Measurements from ENCODE around the gene RAP1GAP2. TPM values are rescaled to one million over a fixed set of nuclear protein-coding genes. Genes with fewer than 3 reads are reported as not detected.

Gene RAP1GAP2
- total RNA-seq, 6 donors from 2014 or later: 6.3 to 19.4 (median 13.6) TPM

DNA sequence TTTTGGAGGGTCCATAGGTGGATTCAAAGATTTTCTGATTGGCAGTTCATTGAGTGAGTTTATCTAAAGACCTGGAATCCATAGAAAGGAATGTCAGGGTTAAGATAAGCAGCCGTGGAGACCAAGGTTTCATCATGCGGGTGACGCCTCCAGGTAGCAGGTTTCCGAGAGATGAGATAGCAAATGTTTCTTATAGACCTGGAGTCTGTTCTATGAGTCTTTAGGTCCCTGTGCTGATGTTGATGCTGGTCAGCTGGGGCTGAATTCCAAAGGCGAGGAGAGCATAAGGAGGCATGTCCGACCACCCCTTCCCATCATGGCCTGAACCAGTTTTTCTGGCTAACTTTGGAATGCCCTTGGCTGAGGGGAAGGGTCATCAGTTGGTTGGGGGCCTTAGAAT lies 80.2 kb downstream of the RAP1GAP2 start:
- Histone ChIP-seq H3K27ac (no peak overlapping the region), H3K27me3 (no peaks in the 10 kb centered on the region), H3K4me1 (no peaks in the 10 kb centered on the region), H3K4me3 (no peak overlapping the region), H3K9me3 (no peaks in the 10 kb centered on the region), H3K36me3 (no peaks in the 10 kb centered on the region)
- no peak for DNase-seq
- ATAC-seq (ENCODE audit: low FRiP score in 2 of 2): no peak
- WGBS, 2 donors: 71 to 74% methylated on average over 6 of the region's 6 CpGs
- TF ChIP-seq EP300 (IDR thresholded peaks at IDR 0.05) (no peak), POLR2AphosphoS5 (IDR thresholded peaks at IDR 0.05) (no peak), POLR2A (IDR thresholded peaks at IDR 0.05) (no peak)
- TF ChIP-seq, protein P1, sequence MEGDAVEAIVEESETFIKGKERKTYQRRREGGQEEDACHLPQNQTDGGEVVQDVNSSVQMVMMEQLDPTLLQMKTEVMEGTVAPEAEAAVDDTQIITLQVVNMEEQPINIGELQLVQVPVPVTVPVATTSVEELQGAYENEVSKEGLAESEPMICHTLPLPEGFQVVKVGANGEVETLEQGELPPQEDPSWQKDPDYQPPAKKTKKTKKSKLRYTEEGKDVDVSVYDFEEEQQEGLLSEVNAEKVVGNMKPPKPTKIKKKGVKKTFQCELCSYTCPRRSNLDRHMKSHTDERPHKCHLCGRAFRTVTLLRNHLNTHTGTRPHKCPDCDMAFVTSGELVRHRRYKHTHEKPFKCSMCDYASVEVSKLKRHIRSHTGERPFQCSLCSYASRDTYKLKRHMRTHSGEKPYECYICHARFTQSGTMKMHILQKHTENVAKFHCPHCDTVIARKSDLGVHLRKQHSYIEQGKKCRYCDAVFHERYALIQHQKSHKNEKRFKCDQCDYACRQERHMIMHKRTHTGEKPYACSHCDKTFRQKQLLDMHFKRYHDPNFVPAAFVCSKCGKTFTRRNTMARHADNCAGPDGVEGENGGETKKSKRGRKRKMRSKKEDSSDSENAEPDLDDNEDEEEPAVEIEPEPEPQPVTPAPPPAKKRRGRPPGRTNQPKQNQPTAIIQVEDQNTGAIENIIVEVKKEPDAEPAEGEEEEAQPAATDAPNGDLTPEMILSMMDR (IDR thresholded peaks at IDR 0.05): no peak

DNA sequence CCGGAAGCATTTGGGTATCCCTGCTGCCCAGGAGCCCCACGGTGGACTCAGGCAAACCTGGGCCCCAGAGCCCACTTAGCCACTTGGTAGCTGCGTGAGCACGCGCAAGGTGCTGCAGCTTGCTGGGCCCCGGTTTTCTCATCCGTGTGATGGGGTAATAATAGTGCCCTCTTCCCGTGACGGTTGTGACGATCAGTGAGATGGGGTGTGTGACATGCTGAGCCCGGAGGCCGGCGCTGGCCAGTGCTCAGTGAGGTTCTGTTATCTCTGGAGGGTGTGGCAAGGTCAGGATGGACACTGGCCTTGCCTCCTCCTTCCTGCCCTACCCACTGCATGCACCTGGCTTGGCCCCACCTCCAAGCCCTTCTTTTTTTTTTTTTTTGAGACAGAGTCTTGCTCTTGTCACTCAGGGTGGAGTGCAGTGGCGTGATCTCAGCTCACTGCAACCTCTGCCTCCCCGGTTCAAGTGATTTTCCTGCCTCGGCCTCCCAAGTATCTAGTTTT lies 82.6 kb downstream of the RAP1GAP2 start:
- H3K27ac ChIP-seq: no peak overlapping the region
- TF ChIP-seq POLR2AphosphoS5 (IDR thresholded peaks at IDR 0.05) (no peak), EP300 (IDR thresholded peaks at IDR 0.05) (no peak), POLR2A (IDR thresholded peaks at IDR 0.05) (no peak)
- TF ChIP-seq, protein P1 (IDR thresholded peaks at IDR 0.05): no peak
- H3K27me3 ChIP-seq: no peaks in the 10 kb centered on the region
- no peaks in the 10 kb centered on the region for H3K36me3 ChIP-seq
- WGBS, 2 donors: 77 to 97% methylated on average over 11 to 16 of the region's 16 CpGs
- no peak overlapping the region for H3K4me3 ChIP-seq
- no peaks in the 10 kb centered on the region for H3K9me3 ChIP-seq
- H3K4me1 ChIP-seq: no peaks in the 10 kb centered on the region
- no peak for DNase-seq
- ATAC-seq (ENCODE audit: low FRiP score in 2 of 2): peak in 1 of 2 donors; percentile 32

DNA sequence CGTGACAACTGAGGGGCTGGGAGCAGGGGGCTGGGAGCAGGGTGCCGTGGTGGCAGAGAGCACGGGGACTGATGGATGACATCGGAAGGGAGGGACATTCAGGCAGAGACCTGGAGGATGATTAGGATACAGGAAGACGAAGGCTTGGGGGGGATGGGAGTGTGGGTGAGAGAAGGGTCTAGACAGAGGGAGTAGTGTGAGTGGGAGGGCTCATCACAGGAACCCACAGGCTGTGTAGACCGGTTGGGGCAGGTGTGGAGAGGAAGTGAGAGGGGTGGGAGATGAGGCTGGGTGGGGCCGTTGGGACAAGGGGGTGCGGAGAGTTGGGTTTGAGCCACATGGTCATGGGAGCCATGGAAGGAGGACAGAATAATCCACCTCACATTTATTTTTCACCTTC lies 83.8 kb downstream of the RAP1GAP2 start:
- H3K4me1 ChIP-seq: no peaks in the 10 kb centered on the region
- DNase-seq (no peak), ATAC-seq (ENCODE audit: low FRiP score in 2 of 2) (no peak)
- no peaks in the 10 kb centered on the region for H3K9me3 ChIP-seq
- TF ChIP-seq, protein P1 (IDR thresholded peaks at IDR 0.05): no peak
- no peak for TF ChIP-seq POLR2A (IDR thresholded peaks at IDR 0.05)
- TF ChIP-seq POLR2AphosphoS5 (IDR thresholded peaks at IDR 0.05): no peak
- no peak for TF ChIP-seq EP300 (IDR thresholded peaks at IDR 0.05)
- no peak overlapping the region for H3K4me3 ChIP-seq
- no peaks in the 10 kb centered on the region for H3K36me3 ChIP-seq
- 72 to 74% methylated on average over 8 of the region's 8 CpGs for WGBS, 2 donors
- H3K27me3 ChIP-seq: no peaks in the 10 kb centered on the region
- no peak overlapping the region for H3K27ac ChIP-seq

DNA sequence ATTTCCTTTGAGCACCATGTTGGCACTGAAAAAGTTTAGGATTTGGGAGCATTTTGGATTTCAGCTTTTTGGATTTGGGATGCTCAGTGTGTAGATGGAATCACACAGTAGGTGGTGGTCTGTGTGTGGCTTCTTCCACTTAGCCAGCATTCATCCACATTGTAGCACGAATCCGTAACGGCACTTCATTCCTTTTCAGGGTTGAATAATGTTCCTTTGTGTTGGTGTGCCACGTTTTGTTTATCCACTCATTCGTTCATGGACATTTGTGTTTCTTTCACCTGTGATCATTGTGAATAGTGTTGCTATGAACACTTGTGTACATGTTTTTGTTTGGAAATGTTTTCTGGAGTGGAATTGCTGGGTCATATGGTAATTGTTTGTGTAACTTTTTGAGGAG lies 85.1 kb downstream of the RAP1GAP2 start:
- 88 to 91% methylated on average over 5 of the region's 5 CpGs for WGBS, 2 donors
- H3K27ac ChIP-seq: no peak overlapping the region
- H3K36me3 ChIP-seq: no peaks in the 10 kb centered on the region
- DNase-seq (no peak), ATAC-seq (ENCODE audit: low FRiP score in 2 of 2) (no peak)
- no peaks in the 10 kb centered on the region for H3K27me3 ChIP-seq
- TF ChIP-seq EP300 (IDR thresholded peaks at IDR 0.05) (no peak), POLR2AphosphoS5 (IDR thresholded peaks at IDR 0.05) (no peak), POLR2A (IDR thresholded peaks at IDR 0.05) (no peak)
- TF ChIP-seq, protein P1 (IDR thresholded peaks at IDR 0.05): no peak
- H3K4me3 ChIP-seq: no peak overlapping the region
- H3K9me3 ChIP-seq: no peaks in the 10 kb centered on the region
- no peaks in the 10 kb centered on the region for H3K4me1 ChIP-seq

DNA sequence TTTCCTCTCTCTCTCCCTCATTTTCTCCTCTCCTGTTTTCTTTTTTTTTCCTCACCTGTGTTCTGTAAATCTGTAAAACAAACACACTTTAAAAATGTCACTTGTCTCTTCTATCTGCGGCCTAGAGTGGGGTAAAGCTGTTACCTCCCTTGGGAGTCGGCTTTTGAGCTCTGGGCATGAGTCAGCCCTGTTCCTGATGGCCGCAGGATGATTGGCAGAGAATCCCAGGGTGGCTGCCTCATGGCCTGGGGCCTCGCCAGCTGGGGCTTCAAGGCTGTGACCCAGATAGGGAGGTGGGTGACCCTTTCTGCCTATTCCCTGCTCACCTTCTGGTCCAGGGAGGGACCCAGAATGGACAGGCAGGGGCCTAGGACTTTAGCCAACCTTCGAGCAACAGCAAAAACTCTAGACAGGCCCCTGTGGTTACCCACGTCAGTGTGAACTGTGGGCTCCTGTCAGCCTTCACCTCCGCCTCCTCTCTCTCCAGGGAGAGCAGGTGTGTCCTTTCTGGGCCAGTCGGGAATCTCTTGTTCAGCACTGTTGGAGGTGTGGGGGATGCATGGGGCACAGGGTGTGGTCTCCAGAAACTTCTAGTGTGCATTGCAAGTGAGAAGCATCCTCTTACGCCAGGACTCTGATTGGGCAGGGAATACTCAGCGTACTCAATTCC lies 87.4 kb downstream of the RAP1GAP2 start:
- TF ChIP-seq, protein P1 (IDR thresholded peaks at IDR 0.05): no peak
- H3K27me3 ChIP-seq: no peaks in the 10 kb centered on the region
- no peak overlapping the region for H3K27ac ChIP-seq
- WGBS, 2 donors: 67 to 69% methylated on average over 10 of the region's 10 CpGs
- no peaks in the 10 kb centered on the region for H3K9me3 ChIP-seq
- no peak for ATAC-seq (ENCODE audit: low FRiP score in 2 of 2)
- no peaks in the 10 kb centered on the region for H3K36me3 ChIP-seq
- no peaks in the 10 kb centered on the region for H3K4me1 ChIP-seq
- no peak for DNase-seq
- no peak overlapping the region for H3K4me3 ChIP-seq
